NCI-H1694 (cell line): Measurements from ENCODE around the gene NKIRAS1.
"Not testable (repeated sequence)": the region's sequence is repeated elsewhere in the genome, so short reads cannot be mapped to it uniquely, and the experiment has no call there.

Experiments
- DNase-seq: peaks from one replicate; lab custom pipeline; 2025; lab: John Stamatoyannopoulos, UW

NKIRAS1 gene

GRCh38 chr3:23940775-23941174, 24.0 kb upstream of the NKIRAS1 start:
- no peak for DNase-seq

- DNase-seq = no peak
These were observed 21.9 kb upstream of the NKIRAS1 start for GRCh38 chr3:23938688-23939087.

GRCh38 chr3:23937296-23937695, 20.5 kb upstream of the NKIRAS1 start:
- DNase-seq = no peak

GRCh38 chr3:23934253-23934652, 17.5 kb upstream of the NKIRAS1 start:
- no peak for DNase-seq

GRCh38 chr3:23932571-23932970, 15.8 kb upstream of the NKIRAS1 start:
- DNase-seq = no peak

GRCh38 chr3:23931597-23931996, 14.8 kb upstream of the NKIRAS1 start:
- no peak for DNase-seq

- no peak for DNase-seq
These were observed 11.7 kb upstream of the NKIRAS1 start for GRCh38 chr3:23928524-23928923.

- no peak for DNase-seq
These were observed 9.9 kb upstream of the NKIRAS1 start for GRCh38 chr3:23926736-23927135.

GRCh38 chr3:23926246-23926645, 9.5 kb upstream of the NKIRAS1 start:
- no peak for DNase-seq

- DNase-seq = no peak
These were observed 7.0 kb upstream of the NKIRAS1 start for GRCh38 chr3:23923786-23924185.

GRCh38 chr3:23921052-23921511, 4.3 kb upstream of the NKIRAS1 start:
- DNase-seq = no peak

GRCh38 chr3:23920151-23920655, 3.4 kb upstream of the NKIRAS1 start:
- DNase-seq = no peak

GRCh38 chr3:23919628-23920027, 2.8 kb upstream of the NKIRAS1 start:
- DNase-seq = no peak

- not testable (repeated sequence) for DNase-seq
These were observed 1.5 kb upstream of the NKIRAS1 start for GRCh38 chr3:23918331-23918730.

- DNase-seq = peak; percentile 0
These were observed 1.0 kb upstream of the NKIRAS1 start for GRCh38 chr3:23917679-23918303.

GRCh38 chr3:23916152-23916885, 471 bp downstream of the NKIRAS1 start:
- no peak for DNase-seq

GRCh38 chr3:23915537-23916108, 1.2 kb downstream of the NKIRAS1 start:
- no peak for DNase-seq

GRCh38 chr3:23913873-23914743, 2.7 kb downstream of the NKIRAS1 start:
- DNase-seq = no peak

- DNase-seq = no peak
These were observed 3.6 kb downstream of the NKIRAS1 start for GRCh38 chr3:23913182-23913581.

GRCh38 chr3:23912335-23912734, 4.5 kb downstream of the NKIRAS1 start:
- DNase-seq = not testable (repeated sequence)

GRCh38 chr3:23911397-23911796, 5.4 kb downstream of the NKIRAS1 start:
- no peak for DNase-seq

GRCh38 chr3:23909341-23909740, 7.4 kb downstream of the NKIRAS1 start:
- no peak for DNase-seq
